ENCODE data around the gene CCDC90B. TPM values are rescaled to one million over a fixed set of nuclear protein-coding genes. Genes with fewer than 3 reads are reported as not detected.

Gene CCDC90B
- total and polyA plus RNA-seq, 10 of the 15 experiments (the other 5 are each of a cell fraction or from before 2014, with no cell fraction given): 33.2 to 91.5 (median 59.2) TPM

GRCh38 chr11:83292709-83293456 lies 6.7 kb upstream of the CCDC90B start:
- Histone ChIP-seq H3K79me2 (ENCODE audit: control insufficient read depth, insufficient read depth, low read length) (no peaks in the 10 kb centered on the region), H2AFZ (ENCODE audit: control insufficient read depth, low read depth, low read length) (no peak overlapping the region), H3K36me3 (ENCODE audit: control insufficient read depth in 2 of 2, insufficient read depth in 2 of 2, low read length in 1 of 2) (no peaks in the 10 kb centered on the region), H4K20me1 (ENCODE audit: control insufficient read depth, insufficient read depth) (no peaks in the 10 kb centered on the region), H3K4me2 (ENCODE audit: control insufficient read depth, insufficient read depth) (peak overlapping the region; percentile 7; the same call in 1 of the 2 replicates), H3K4me3 (no peak overlapping the region), H3K27ac (ENCODE audit: control insufficient read depth, insufficient read depth) (no peak overlapping the region), H3K9me3 (replicated peaks; ENCODE audit: control insufficient read depth, insufficient read depth, low read length) (no peaks in the 10 kb centered on the region), H3K4me1 (ENCODE audit: control insufficient read depth, insufficient read depth, low read length) (peaks cover 12% of the 10 kb centered on the region; the same call in 1 of the 2 replicates), H3K9ac (ENCODE audit: control insufficient read depth, insufficient read depth, low read length) (no peak overlapping the region; the same call in 1 of the 2 replicates), H3K27me3 (replicated peaks in 1 of 2; ENCODE audit: control insufficient read depth in 2 of 2, insufficient read depth in 2 of 2, low read length in 1 of 2) (no peaks in the 10 kb centered on the region)
- no peak for DNase-seq (ENCODE audit: low read depth, low spot score)
- FAIRE-seq: peak; percentile 13
- POLR2A ChIA-PET: interaction anchor here (0.5 to 1.0 kb wide), 2 partner anchors 49 to 227 kb away, joined by 3 read pairs; no protein-coding TSS in a partner anchor
- intact Hi-C loops (cut with micrococcal nuclease; ENCODE audit: unreplicated experiment) (loop anchor here (1.0 to 2.0 kb wide), 3 partner anchors 378 to 523 kb away; no protein-coding TSS in a partner anchor), in situ Hi-C loops (cut with MboI) (no loop called here)
- BruUV-seq (replicated peaks): no TSS peak
- WGBS (ENCODE audit: insufficient coverage, insufficient replicate concordance, low lambda C conversion rate, missing lambda C conversion rate): 54% methylated on average over 7 of the region's 7 CpGs
- ATAC-seq: peak; percentile 86
- SMC1A ChIA-PET (ENCODE audit: uncharacterized antibody, unreplicated experiment): interaction anchor here (0.8 to 2.5 kb wide), 22 partner anchors 10 to 528 kb away, joined by 3 to 24 read pairs (median 5); partner anchors contain the start of gene DDIAS
- TF ChIP-seq TCF7 (IDR thresholded peaks at IDR 0.05; ENCODE audit: borderline replicate concordance) (no peak), CTCF (IDR thresholded peaks at IDR 0.05 in 2 of 3, conservative IDR thresholded peaks at IDR 0.05 in 1 of 3; ENCODE audit: control insufficient read depth in 2 of 3, extremely low read depth in 1 of 3, insufficient read depth in 1 of 3, low read depth in 3 of 3, low read length in 3 of 3) (peak; percentile 65 to 74 (median 70)), YY1 (IDR thresholded peaks at IDR 0.05; ENCODE audit: low read depth, low read length) (peak; percentile 47; the same call in 1 of the 2 replicates), SMC3 (IDR thresholded peaks at IDR 0.05; ENCODE audit: borderline replicate concordance, low read length) (peak; percentile 71; the same call in 1 of the 2 replicates), NFXL1 (IDR thresholded peaks at IDR 0.05; ENCODE audit: borderline replicate concordance) (no peak), RAD21 (IDR thresholded peaks at IDR 0.05; ENCODE audit: insufficient read depth, low read depth, low read length) (peak; percentile 60)
- TF ChIP-seq, protein P1, sequence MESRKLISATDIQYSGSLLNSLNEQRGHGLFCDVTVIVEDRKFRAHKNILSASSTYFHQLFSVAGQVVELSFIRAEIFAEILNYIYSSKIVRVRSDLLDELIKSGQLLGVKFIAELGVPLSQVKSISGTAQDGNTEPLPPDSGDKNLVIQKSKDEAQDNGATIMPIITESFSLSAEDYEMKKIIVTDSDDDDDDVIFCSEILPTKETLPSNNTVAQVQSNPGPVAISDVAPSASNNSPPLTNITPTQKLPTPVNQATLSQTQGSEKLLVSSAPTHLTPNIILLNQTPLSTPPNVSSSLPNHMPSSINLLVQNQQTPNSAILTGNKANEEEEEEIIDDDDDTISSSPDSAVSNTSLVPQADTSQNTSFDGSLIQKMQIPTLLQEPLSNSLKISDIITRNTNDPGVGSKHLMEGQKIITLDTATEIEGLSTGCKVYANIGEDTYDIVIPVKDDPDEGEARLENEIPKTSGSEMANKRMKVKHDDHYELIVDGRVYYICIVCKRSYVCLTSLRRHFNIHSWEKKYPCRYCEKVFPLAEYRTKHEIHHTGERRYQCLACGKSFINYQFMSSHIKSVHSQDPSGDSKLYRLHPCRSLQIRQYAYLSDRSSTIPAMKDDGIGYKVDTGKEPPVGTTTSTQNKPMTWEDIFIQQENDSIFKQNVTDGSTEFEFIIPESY (IDR thresholded peaks at IDR 0.05): no peak
- RAD21 ChIA-PET (ENCODE audit: unreplicated experiment): interaction anchor here (0.6 to 5.7 kb wide), 13 partner anchors 11 to 525 kb away, joined by 3 to 35 read pairs (median 3); no protein-coding TSS in a partner anchor
- CTCF ChIA-PET: interaction anchor here (0.6 to 7.3 kb wide), 48 partner anchors 9 to 753 kb away, joined by 3 to 61 read pairs (median 4); no protein-coding TSS in a partner anchor
